Jurkat, Clone E6-1 (cell line): ENCODE data around the gene OR10H5.

Experiments used
- DNase-seq: peaks from one replicate; pipeline ENCODE4 v3.0.0-alpha.2; 2011; ENCODE audit warnings: low read depth, low spot score
- H3K4me3 ChIP-seq: 2 replicates; pipeline ENCODE4 v1.5.1; 2011; ENCODE audit warnings: mild to moderate bottlenecking, low read length, control low read depth, moderate library complexity

The OR10H5 gene

DNA sequence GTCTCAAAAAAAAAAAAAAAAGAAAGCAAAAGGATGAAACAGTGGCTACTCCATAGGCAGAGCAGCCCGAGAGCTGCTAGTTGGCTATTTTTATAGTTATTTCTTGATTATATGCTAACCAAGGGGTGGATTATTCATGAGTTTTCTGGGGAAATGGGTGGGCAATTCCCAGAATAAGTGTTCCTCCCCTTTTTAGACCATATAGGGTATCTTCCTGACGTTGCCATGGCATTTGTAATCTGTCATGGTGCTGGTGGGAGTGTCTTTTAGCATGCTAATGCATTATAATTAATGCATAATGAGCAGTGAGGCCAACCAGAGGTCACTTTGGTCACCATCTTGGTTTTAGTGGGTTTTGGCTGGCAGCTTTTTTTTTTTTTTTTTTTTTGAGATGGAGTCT lies 53.4 kb downstream of the OR10H5 start:
- no peak overlapping the region for H3K4me3 ChIP-seq
- DNase-seq: no peak

GRCh38 chr19:15841875-15842569 lies 54.6 kb downstream of the OR10H5 start:
- no peak overlapping the region for H3K4me3 ChIP-seq
- DNase-seq: peak; percentile 69

GRCh38 chr19:15843203-15843893 lies 55.9 kb downstream of the OR10H5 start:
- H3K4me3 ChIP-seq: peak overlapping the region; percentile 16
- DNase-seq: peak; percentile 91

DNA sequence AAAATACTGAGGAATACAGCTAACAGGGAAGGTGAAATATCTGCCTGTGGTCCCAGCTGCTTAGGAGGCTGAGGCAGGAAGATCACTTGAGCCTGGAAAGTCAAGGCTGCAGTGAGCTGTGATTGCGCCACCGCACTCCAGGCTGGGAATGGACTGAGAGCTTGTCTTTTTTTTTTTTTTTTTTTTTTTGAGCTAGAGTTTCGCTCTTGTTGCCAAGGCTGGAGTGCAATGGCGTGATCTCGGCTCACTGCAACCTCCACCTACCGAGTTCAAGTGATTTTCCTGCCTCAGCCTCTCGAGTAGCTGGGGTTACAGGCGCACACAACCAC lies 56.4 kb downstream of the OR10H5 start:
- DNase-seq: peak; percentile 41

DNA sequence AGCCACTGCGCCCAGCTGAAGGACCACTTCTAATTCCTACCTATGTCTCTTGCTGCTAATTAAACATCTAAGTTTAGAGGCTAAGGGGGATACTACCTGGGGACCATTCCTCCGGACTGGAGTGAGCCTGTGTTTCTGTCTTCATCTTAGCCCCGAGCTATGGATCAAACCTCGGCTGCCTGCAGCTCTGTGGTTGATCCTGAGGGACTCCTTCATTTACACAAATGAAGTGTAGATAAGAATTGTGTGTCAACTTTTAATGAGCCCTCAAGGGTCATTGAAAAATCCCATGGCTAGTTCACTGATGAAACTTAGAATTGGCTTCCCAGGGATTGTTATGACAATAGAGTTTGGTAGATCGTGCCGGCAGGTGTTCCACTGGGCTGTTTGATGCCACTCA lies 59.5 kb downstream of the OR10H5 start:
- no peak for DNase-seq
- H3K4me3 ChIP-seq: no peak overlapping the region

More for the DNA sequence above, 56.4 kb downstream of the OR10H5 start:
- H3K4me3 ChIP-seq: peak overlapping the region; percentile 16

- no peak for DNase-seq
These were observed 62.9 kb downstream of the OR10H5 start for GRCh38 chr19:15850385-15850784.

More at GRCh38 chr19:15850385-15850784, 62.9 kb downstream of the OR10H5 start:
- H3K4me3 ChIP-seq: no peak overlapping the region
